ENCODE measurements around the gene NUDT13. TPM values are rescaled to one million over a fixed set of nuclear protein-coding genes. Genes with fewer than 3 reads are reported as not detected.

The NUDT13 gene
- total and polyA plus RNA-seq, 2 of the 8 experiments (the other 6 are each of a cell fraction or from before 2014, with no cell fraction given), result 1.5 to 1.9 TPM

DNA sequence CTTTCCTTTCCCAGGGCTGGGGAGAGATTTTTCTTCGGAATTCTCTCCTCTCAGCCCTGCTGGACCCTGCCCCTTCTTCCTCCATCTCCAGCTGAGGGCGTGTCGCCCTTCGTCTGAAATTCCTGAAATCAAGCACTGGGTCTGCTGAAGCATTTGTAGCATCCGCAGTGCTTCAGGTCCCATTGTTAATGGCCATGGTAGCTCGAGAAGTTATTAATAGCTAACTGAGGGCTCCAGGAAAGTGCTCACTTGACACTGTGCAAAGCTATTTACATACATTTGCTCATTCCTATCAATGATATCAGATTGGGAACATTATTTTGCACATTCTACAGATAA, 58.2 kb downstream of the NUDT13 start:
- Histone ChIP-seq H3K56ac (replicated peaks; ENCODE audit: insufficient read length, low read depth, low read length) (peak overlapping the region; percentile 56), H2BK12ac (ENCODE audit: low read depth, low read length) (no peak overlapping the region), H3K18ac (ENCODE audit: extremely low read depth, low read length) (no peak overlapping the region), H2BK20ac (ENCODE audit: low read length) (no peak overlapping the region), H3K36me3 (ENCODE audit: control insufficient read depth in 2 of 4, insufficient read depth in 4 of 4, low read length in 3 of 4) (peaks cover 0 to 4% (median 3%) of the 10 kb centered on the region in 4 experiments; a peak in 2 of 8 replicates), H2BK120ac (replicated peaks; ENCODE audit: low read depth, low read length) (no peak overlapping the region), H4K8ac (ENCODE audit: extremely low read depth, insufficient read depth, low read length) (peak overlapping the region; percentile 98; the same call in 1 of the 2 replicates), H3K23me2 (ENCODE audit: low read depth, low read length) (no peaks in the 10 kb centered on the region; the same call in 1 of the 2 replicates), H3K9ac (replicated peaks in 1 of 4; ENCODE audit: extremely low read depth in 1 of 4, low read depth in 3 of 4, low read length in 3 of 4) (peak overlapping the region; percentile 51 to 94 (median 79)), H3K4me2 (ENCODE audit: insufficient read depth in 1 of 2, low read depth in 2 of 2, low read length in 2 of 2) (peak overlapping the region; percentile 70 to 77), H3K9me3 (ENCODE audit: insufficient read depth in 2 of 2, low read depth in 1 of 2, low read length in 1 of 2) (no peaks in the 10 kb centered on the region; a peak in 1 of 4 replicates), H3K4me3 (ENCODE audit: extremely low read depth in 1 of 4, insufficient read depth in 2 of 4, low read depth in 3 of 4, low read length in 4 of 4) (peak overlapping the region; percentile 88 to 99 (median 94)), H3K79me1 (ENCODE audit: low read depth, low read length) (peaks cover 3% of the 10 kb centered on the region; the same call in 1 of the 2 replicates), H3K27ac (ENCODE audit: low read depth, low read length) (peak overlapping the region; percentile 85), H4K5ac (ENCODE audit: insufficient read length, low read depth, low read length) (peak overlapping the region; percentile 18), H4K91ac (replicated peaks; ENCODE audit: insufficient read length, low read length) (no peak overlapping the region), H2AK5ac (ENCODE audit: low read depth, low read length) (no peak overlapping the region), H2BK15ac (ENCODE audit: low read length) (no peak overlapping the region), H2BK5ac (ENCODE audit: low read depth, low read length) (no peak overlapping the region; the same call in 1 of the 2 replicates), H3K79me2 (ENCODE audit: control insufficient read depth in 1 of 2, insufficient read depth in 2 of 2, low read length in 2 of 2) (peaks cover 5 to 42% of the 10 kb centered on the region in 2 experiments), H3K14ac (ENCODE audit: insufficient read length) (no peak overlapping the region), H3K4ac (replicated peaks; ENCODE audit: insufficient read length, low read depth, low read length) (no peak overlapping the region), H3K27me3 (replicated peaks in 1 of 4; ENCODE audit: control insufficient read depth in 3 of 4, extremely low read depth in 1 of 4, insufficient read depth in 3 of 4, low read length in 3 of 4) (no peaks in the 10 kb centered on the region), H3K23ac (ENCODE audit: insufficient read length) (no peak overlapping the region), H2AFZ (ENCODE audit: low read length) (no peak overlapping the region), H4K20me1 (replicated peaks in 1 of 2; ENCODE audit: control insufficient read depth in 1 of 2, insufficient read depth in 2 of 2, low read length in 2 of 2) (peaks cover 0 to 2% of the 10 kb centered on the region in 2 experiments), H3K4me1 (replicated peaks in 1 of 4; ENCODE audit: control insufficient read depth in 3 of 4, insufficient read depth in 4 of 4, low read length in 3 of 4) (no peaks in the 10 kb centered on the region; a peak in 2 of 7 replicates)
- peak in 1 of 2 experiments; percentile 1 for DNase-seq (ENCODE audit: low read depth in 1 of 2, low spot score in 2 of 2)
- no peak for FAIRE-seq
- ChIA-PET POLR2A (ENCODE audit: partially characterized antibody) (interaction anchor here (0.9 to 2.3 kb wide), 6 partner anchors 10 to 83 kb away, joined by 3 to 10 read pairs (median 4); partner anchors contain the start of gene DNAJC9), CTCF (ENCODE audit: partially characterized antibody) (interaction anchor here (0.9 to 3.3 kb wide), 3 partner anchors 9 to 226 kb away, joined by 3 to 11 read pairs (median 3); no protein-coding TSS in a partner anchor)
- TF ChIP-seq RBBP5 (IDR thresholded peaks at IDR 0.05; ENCODE audit: borderline replicate concordance, low read depth, low read length), result no peak
- no peak for TF ChIP-seq TAF7 (optimal IDR thresholded peaks at IDR 0.05; ENCODE audit: borderline replicate concordance, low read depth, low read length)
- TF ChIP-seq, protein P1, sequence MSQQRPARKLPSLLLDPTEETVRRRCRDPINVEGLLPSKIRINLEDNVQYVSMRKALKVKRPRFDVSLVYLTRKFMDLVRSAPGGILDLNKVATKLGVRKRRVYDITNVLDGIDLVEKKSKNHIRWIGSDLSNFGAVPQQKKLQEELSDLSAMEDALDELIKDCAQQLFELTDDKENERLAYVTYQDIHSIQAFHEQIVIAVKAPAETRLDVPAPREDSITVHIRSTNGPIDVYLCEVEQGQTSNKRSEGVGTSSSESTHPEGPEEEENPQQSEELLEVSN (IDR thresholded peaks at IDR 0.05), result 0 out of 2 replicates have a peak, but pooled peaks have one; percentile 5
- TF ChIP-seq, protein P2, sequence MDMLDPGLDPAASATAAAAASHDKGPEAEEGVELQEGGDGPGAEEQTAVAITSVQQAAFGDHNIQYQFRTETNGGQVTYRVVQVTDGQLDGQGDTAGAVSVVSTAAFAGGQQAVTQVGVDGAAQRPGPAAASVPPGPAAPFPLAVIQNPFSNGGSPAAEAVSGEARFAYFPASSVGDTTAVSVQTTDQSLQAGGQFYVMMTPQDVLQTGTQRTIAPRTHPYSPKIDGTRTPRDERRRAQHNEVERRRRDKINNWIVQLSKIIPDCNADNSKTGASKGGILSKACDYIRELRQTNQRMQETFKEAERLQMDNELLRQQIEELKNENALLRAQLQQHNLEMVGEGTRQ (IDR thresholded peaks at IDR 0.05; ENCODE audit: low read length), result no peak
- WGBS, 2 experiments (ENCODE audit: extremely low coverage in 1 of 2, insufficient coverage in 1 of 2, insufficient read length in 1 of 2, insufficient replicate concordance in 2 of 2, low coverage in 1 of 2, low lambda C conversion rate in 2 of 2, missing lambda C conversion rate in 1 of 2), result 1% methylated on average over 6 of the region's 6 CpGs; no CpG with 5 or more reads in 1 of the 2 experiments
